ENCODE results near the gene APCDD1.

APCDD1 gene

GRCh38 chr18:10410472-10411308, 43.7 kb upstream of the APCDD1 start:
- Histone ChIP-seq H3K9me3 (no peaks in the 10 kb centered on the region), H3K4me3 (ENCODE audit: low read depth in 1 of 2, low read length in 1 of 2) (no peak overlapping the region), H3K4me1 (ENCODE audit: control insufficient read depth in 1 of 2, insufficient read depth in 1 of 2, low read depth in 1 of 2, low read length in 1 of 2) (no peaks in the 10 kb centered on the region), H3K36me3 (no peaks in the 10 kb centered on the region), H3K27ac (no peak overlapping the region), H3K27me3 (no peaks in the 10 kb centered on the region)
- no peak for TF ChIP-seq CTCF (IDR thresholded peaks at IDR 0.05)

- no peaks in the 10 kb centered on the region for H3K36me3 ChIP-seq
- no peak overlapping the region for H3K4me3 ChIP-seq (ENCODE audit: low read depth in 1 of 2, low read length in 1 of 2)
- no peak overlapping the region for H3K27ac ChIP-seq
- H3K27me3 ChIP-seq: no peaks in the 10 kb centered on the region
- no peaks in the 10 kb centered on the region for H3K4me1 ChIP-seq (ENCODE audit: control insufficient read depth in 1 of 2, insufficient read depth in 1 of 2, low read depth in 1 of 2, low read length in 1 of 2)
- no peak for TF ChIP-seq CTCF (IDR thresholded peaks at IDR 0.05)
- no peaks in the 10 kb centered on the region for H3K9me3 ChIP-seq
Observed at GRCh38 chr18:10412933-10413332, 41.5 kb upstream of the APCDD1 start.

GRCh38 chr18:10413722-10414121, 40.7 kb upstream of the APCDD1 start:
- no peaks in the 10 kb centered on the region for H3K27me3 ChIP-seq
- no peaks in the 10 kb centered on the region for H3K4me1 ChIP-seq (ENCODE audit: control insufficient read depth in 1 of 2, insufficient read depth in 1 of 2, low read depth in 1 of 2, low read length in 1 of 2)
- no peak overlapping the region for H3K27ac ChIP-seq
- H3K9me3 ChIP-seq: no peaks in the 10 kb centered on the region
- H3K4me3 ChIP-seq (ENCODE audit: low read depth in 1 of 2, low read length in 1 of 2): no peak overlapping the region
- no peak for TF ChIP-seq CTCF (IDR thresholded peaks at IDR 0.05)
- no peaks in the 10 kb centered on the region for H3K36me3 ChIP-seq

- H3K27me3 ChIP-seq: no peaks in the 10 kb centered on the region
- H3K4me1 ChIP-seq (ENCODE audit: control insufficient read depth in 1 of 2, insufficient read depth in 1 of 2, low read depth in 1 of 2, low read length in 1 of 2): no peaks in the 10 kb centered on the region
- no peaks in the 10 kb centered on the region for H3K36me3 ChIP-seq
- no peak overlapping the region for H3K27ac ChIP-seq
- no peak overlapping the region for H3K4me3 ChIP-seq (ENCODE audit: low read depth in 1 of 2, low read length in 1 of 2)
- no peaks in the 10 kb centered on the region for H3K9me3 ChIP-seq
- TF ChIP-seq CTCF (IDR thresholded peaks at IDR 0.05): no peak
Observed at GRCh38 chr18:10414293-10414842, 40.1 kb upstream of the APCDD1 start.

- Histone ChIP-seq H3K9me3 (no peaks in the 10 kb centered on the region), H3K4me1 (ENCODE audit: control insufficient read depth in 1 of 2, insufficient read depth in 1 of 2, low read depth in 1 of 2, low read length in 1 of 2) (no peaks in the 10 kb centered on the region), H3K36me3 (no peaks in the 10 kb centered on the region), H3K27ac (no peak overlapping the region), H3K27me3 (no peaks in the 10 kb centered on the region), H3K4me3 (ENCODE audit: low read depth in 1 of 2, low read length in 1 of 2) (no peak overlapping the region)
- no peak for TF ChIP-seq CTCF (IDR thresholded peaks at IDR 0.05)
Observed at GRCh38 chr18:10416065-10416464, 38.4 kb upstream of the APCDD1 start.

All from neutrophil (primary cell).